GM18505 (cell line): ENCODE data around the gene PDE1C.
A peak's percentile ranks its signal among the peaks of the same experiment; 100 is the strongest.

ENCODE experiments used
- ATAC-seq: cut with Tn5 transposase; IDR thresholded peaks from one replicate; pipeline ENCODE4 v1.9.1; 2021; ENCODE audit not compliant: unreplicated experiment
- POLR2A ChIP-seq: IDR thresholded peaks from 4 replicates; pipeline ENCODE4 v1.6.1; 2011; ENCODE audit warnings: borderline replicate concordance; ENCODE audit not compliant: insufficient read depth, insufficient read length; ENCODE audit errors: extremely low read depth

PDE1C gene

GRCh38 chr7:31778296-31778695 is 291.9 kb downstream of the PDE1C start:
- no peak for TF ChIP-seq POLR2A
- ATAC-seq, result no peak

- no peak for ATAC-seq
- no peak for TF ChIP-seq POLR2A
These were observed 293.6 kb downstream of the PDE1C start for GRCh38 chr7:31776616-31777015.

- ATAC-seq, result no peak
- TF ChIP-seq POLR2A, result no peak
These were observed 294.7 kb downstream of the PDE1C start for GRCh38 chr7:31775556-31775955.

GRCh38 chr7:31772211-31772610 is 298.0 kb downstream of the PDE1C start:
- no peak for TF ChIP-seq POLR2A
- no peak for ATAC-seq

- no peak for TF ChIP-seq POLR2A
- ATAC-seq, result no peak
These were observed 302.4 kb downstream of the PDE1C start for GRCh38 chr7:31767686-31768358.

GRCh38 chr7:31764462-31764861 is 305.7 kb downstream of the PDE1C start:
- no peak for TF ChIP-seq POLR2A
- ATAC-seq, result no peak

- no peak for ATAC-seq
- no peak for TF ChIP-seq POLR2A
These were observed 306.7 kb downstream of the PDE1C start for GRCh38 chr7:31763548-31763947.

GRCh38 chr7:31761646-31762045 is 308.6 kb downstream of the PDE1C start:
- ATAC-seq, result no peak
- no peak for TF ChIP-seq POLR2A

GRCh38 chr7:31758755-31759154 is 311.5 kb downstream of the PDE1C start:
- ATAC-seq, result no peak
- no peak for TF ChIP-seq POLR2A

- no peak for TF ChIP-seq POLR2A
- ATAC-seq, result no peak
These were observed 318.5 kb downstream of the PDE1C start for GRCh38 chr7:31751726-31752125.

- ATAC-seq, result no peak
- TF ChIP-seq POLR2A, result no peak
These were observed 322.1 kb downstream of the PDE1C start for GRCh38 chr7:31748084-31748483.

- no peak for ATAC-seq
- no peak for TF ChIP-seq POLR2A
These were observed 322.7 kb downstream of the PDE1C start for GRCh38 chr7:31747553-31747952.

- TF ChIP-seq POLR2A, result no peak
- ATAC-seq, result peak; percentile 70
These were observed 325.8 kb downstream of the PDE1C start for GRCh38 chr7:31744294-31744874.

GRCh38 chr7:31741852-31742251 is 328.4 kb downstream of the PDE1C start:
- ATAC-seq, result no peak
- no peak for TF ChIP-seq POLR2A
